HepG2 (cell line): Measurements from ENCODE around the gene NME9. TPM values are rescaled to one million over a fixed set of nuclear protein-coding genes. Genes with fewer than 3 reads are reported as not detected.

ENCODE experiments used
- CBFB ChIP-seq: sonication (generic); formaldehyde crosslinking; IDR thresholded peaks from 2 replicates; pipeline ENCODE4 v1.4.0; 2020; ENCODE audit warnings: missing genetic modification reagents
- CBX5 ChIP-seq: sonication (generic); formaldehyde crosslinking; IDR thresholded peaks from 2 replicates; pipeline ENCODE4 v1.4.0; 2020; ENCODE audit warnings: missing genetic modification reagents, borderline replicate concordance
- DRAP1 ChIP-seq: IDR thresholded peaks from 2 replicates; pipeline ENCODE4 v1.6.1; 2016; ENCODE audit warnings: missing genetic modification reagents, missing compliant biosample characterization
- NFKBIZ ChIP-seq: IDR thresholded peaks from 2 replicates; pipeline ENCODE4 v1.6.1; 2018; ENCODE audit warnings: missing genetic modification reagents, missing compliant biosample characterization
- SMAD1 ChIP-seq: sonication (generic); formaldehyde crosslinking; IDR thresholded peaks from 2 replicates; pipeline ENCODE4 v1.4.0; 2020; ENCODE audit warnings: missing genetic modification reagents, low read depth, mild to moderate bottlenecking, borderline replicate concordance
- TEF ChIP-seq: sonication (generic); formaldehyde crosslinking; IDR thresholded peaks from 2 replicates; pipeline ENCODE4 v1.5.0; 2020; ENCODE audit warnings: missing genetic modification reagents
- TFDP2 ChIP-seq: sonication (generic); formaldehyde crosslinking; IDR thresholded peaks from 2 replicates; pipeline ENCODE4 v1.4.0; 2020; ENCODE audit warnings: missing genetic modification reagents
- ZNF609 ChIP-seq: sonication (generic); formaldehyde crosslinking; IDR thresholded peaks from 2 replicates; pipeline ENCODE4 v1.4.0; 2020; ENCODE audit warnings: mild to moderate bottlenecking, missing genetic modification reagents, borderline replicate concordance
- polyA plus RNA-seq, 8 experiments: library from polyadenylated mRNA; depleted of rRNA in 3 of 8; stranded (reverse) in 7 of 8; unstranded in 1 of 8; fragments of >200 nt; fragmentation: Illumina TruSeq in 4 of 8; extraction: Trizol in 4 of 8; gene quantifications; 2 replicates each; pipeline versions ENCODE4 v1.2.1 to v1.2.3, GENCODE V29; 2011 to 2016; ENCODE audit warnings: low read depth in 4 of 8, missing spikeins in 1 of 8, mixed read lengths in 1 of 8; ENCODE audit not compliant: insufficient read depth in 1 of 8
- total RNA-seq, 5 experiments: library from RNA; depleted of rRNA; stranded (reverse); fragments of >200 nt; fragmentation: Illumina TruSeq; extraction: Trizol; gene quantifications; 2 replicates each; pipeline ENCODE4 v1.2.3, GENCODE V29; 2016; ENCODE audit warnings: low read depth in 1 of 5
- TF ChIP-seq, protein P1 (sequence below): fragments of 450-650 bp; IDR thresholded peaks from 2 replicates; pipeline ENCODE4 v1.6.1; 2016
- TF ChIP-seq, protein P2 (sequence below): sonication (generic); formaldehyde crosslinking; IDR thresholded peaks from 2 replicates; pipeline ENCODE4 v1.4.0; 2020; ENCODE audit warnings: missing genetic modification reagents, borderline replicate concordance

The NME9 gene
- total and polyA plus RNA-seq, 2 of the 13 experiments (the other 11 are each of a cell fraction or from before 2014, with no cell fraction given), result not detected

DNA sequence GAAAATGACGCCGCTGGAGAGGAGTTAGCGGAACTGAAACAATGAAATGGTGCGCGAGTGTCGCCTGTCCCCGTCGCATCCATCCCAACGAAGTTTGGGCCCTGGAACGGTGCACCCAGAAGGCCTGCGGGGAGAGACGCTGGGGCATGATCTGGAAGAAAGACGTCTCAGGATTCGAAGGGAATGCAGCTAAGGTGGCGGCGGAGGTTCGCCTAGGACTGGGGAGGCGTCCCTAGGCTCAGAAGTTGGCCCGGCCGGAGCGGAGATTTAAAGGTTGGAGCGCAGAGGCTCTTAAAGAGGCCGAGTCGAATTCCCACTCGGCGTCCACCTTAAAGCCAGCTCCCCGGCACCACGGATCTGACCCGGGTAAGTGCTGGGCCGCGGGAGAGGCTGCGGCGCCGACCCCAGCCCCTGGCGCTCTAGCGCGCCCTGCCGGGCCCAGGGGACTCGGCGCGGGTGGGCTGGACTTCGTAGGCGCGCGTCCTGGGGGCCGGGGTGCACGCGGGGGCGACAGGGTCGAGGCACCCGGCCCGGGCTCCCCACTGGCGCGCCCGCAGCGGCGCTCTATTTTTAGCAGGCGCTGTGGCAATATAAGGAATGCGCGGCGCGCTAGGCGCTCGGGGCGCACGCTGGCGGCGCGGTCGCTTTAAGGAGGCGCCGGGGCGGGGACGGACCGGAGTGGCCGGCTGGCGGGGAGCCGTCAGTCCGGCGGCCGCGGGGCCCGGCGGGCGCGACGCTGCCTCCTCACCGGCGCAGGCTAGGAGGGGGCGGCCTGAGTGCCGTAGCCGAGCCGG lies 18.5 kb upstream of the NME9 start, which contains the start of gene MRAS (continued):
- TF ChIP-seq TFDP2 (CRISPR knock-in tag) (peak; percentile 61; the same call in 1 of the 2 replicates), TEF (CRISPR knock-in tag) (no peak), CBFB (no peak), DRAP1 (CRISPR knock-in tag) (0 out of 2 replicates have a peak, but pooled peaks have one; percentile 14), NFKBIZ (CRISPR knock-in tag) (no peak), CBX5 (CRISPR knock-in tag) (no peak), SMAD1 (no peak), ZNF609 (no peak)
- TF ChIP-seq, protein P1, sequence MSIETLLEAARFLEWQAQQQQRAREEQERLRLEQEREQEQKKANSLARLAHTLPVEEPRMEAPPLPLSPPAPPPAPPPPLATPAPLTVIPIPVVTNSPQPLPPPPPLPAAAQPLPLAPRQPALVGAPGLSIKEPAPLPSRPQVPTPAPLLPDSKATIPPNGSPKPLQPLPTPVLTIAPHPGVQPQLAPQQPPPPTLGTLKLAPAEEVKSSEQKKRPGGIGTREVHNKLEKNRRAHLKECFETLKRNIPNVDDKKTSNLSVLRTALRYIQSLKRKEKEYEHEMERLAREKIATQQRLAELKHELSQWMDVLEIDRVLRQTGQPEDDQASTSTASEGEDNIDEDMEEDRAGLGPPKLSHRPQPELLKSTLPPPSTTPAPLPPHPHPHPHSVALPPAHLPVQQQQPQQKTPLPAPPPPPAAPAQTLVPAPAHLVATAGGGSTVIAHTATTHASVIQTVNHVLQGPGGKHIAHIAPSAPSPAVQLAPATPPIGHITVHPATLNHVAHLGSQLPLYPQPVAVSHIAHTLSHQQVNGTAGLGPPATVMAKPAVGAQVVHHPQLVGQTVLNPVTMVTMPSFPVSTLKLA, result no peak
- TF ChIP-seq, protein P2, sequence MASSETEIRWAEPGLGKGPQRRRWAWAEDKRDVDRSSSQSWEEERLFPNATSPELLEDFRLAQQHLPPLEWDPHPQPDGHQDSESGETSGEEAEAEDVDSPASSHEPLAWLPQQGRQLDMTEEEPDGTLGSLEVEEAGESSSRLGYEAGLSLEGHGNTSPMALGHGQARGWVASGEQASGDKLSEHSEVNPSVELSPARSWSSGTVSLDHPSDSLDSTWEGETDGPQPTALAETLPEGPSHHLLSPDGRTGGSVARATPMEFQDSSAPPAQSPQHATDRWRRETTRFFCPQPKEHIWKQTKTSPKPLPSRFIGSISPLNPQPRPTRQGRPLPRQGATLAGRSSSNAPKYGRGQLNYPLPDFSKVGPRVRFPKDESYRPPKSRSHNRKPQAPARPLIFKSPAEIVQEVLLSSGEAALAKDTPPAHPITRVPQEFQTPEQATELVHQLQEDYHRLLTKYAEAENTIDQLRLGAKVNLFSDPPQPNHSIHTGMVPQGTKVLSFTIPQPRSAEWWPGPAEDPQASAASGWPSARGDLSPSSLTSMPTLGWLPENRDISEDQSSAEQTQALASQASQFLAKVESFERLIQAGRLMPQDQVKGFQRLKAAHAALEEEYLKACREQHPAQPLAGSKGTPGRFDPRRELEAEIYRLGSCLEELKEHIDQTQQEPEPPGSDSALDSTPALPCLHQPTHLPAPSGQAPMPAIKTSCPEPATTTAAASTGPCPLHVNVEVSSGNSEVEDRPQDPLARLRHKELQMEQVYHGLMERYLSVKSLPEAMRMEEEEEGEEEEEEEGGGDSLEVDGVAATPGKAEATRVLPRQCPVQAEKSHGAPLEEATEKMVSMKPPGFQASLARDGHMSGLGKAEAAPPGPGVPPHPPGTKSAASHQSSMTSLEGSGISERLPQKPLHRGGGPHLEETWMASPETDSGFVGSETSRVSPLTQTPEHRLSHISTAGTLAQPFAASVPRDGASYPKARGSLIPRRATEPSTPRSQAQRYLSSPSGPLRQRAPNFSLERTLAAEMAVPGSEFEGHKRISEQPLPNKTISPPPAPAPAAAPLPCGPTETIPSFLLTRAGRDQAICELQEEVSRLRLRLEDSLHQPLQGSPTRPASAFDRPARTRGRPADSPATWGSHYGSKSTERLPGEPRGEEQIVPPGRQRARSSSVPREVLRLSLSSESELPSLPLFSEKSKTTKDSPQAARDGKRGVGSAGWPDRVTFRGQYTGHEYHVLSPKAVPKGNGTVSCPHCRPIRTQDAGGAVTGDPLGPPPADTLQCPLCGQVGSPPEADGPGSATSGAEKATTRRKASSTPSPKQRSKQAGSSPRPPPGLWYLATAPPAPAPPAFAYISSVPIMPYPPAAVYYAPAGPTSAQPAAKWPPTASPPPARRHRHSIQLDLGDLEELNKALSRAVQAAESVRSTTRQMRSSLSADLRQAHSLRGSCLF (CRISPR knock-in tag), result no peak
